Keratinocyte (primary cell): ENCODE results near the gene UBE2C. TPM values are rescaled to one million over a fixed set of nuclear protein-coding genes. Genes with fewer than 3 reads are reported as not detected.
A peak's percentile ranks its signal among the peaks of the same experiment; 100 is the strongest.

ENCODE experiments used
- DNase-seq: peaks from one replicate; pipeline ENCODE4 v3.0.0-alpha.2; 2011; ENCODE audit warnings: low read depth, missing footprints, low spot score
- FAIRE-seq: peaks from 2 replicates; lab custom pipeline; 2011; peaks lifted over from hg19 to GRCh38; lab: Jason Lieb, UNC
- H2AFZ ChIP-seq: 2 replicates; pipeline ENCODE4 v1.6.0; 2012; ENCODE audit warnings: low read length, control low read depth, inconsistent platforms; ENCODE audit not compliant: control insufficient read depth
- H3K27ac ChIP-seq: 2 replicates; pipeline ENCODE4 v1.5.1; 2011; ENCODE audit warnings: low read length; ENCODE audit not compliant: control insufficient read depth, insufficient read depth
- H3K27me3 ChIP-seq: 3 replicates; pipeline ENCODE4 v1.6.0; 2011; ENCODE audit warnings: low read length; ENCODE audit not compliant: control insufficient read depth, insufficient read depth; ENCODE audit errors: extremely low read depth
- H3K36me3 ChIP-seq, 2 experiments: 2 replicates in 1 of 2; 3 replicates in 1 of 2; pipeline ENCODE4 v1.5.1; 2011; ENCODE audit warnings: low read length in 2 of 2, mild to moderate bottlenecking in 1 of 2; ENCODE audit not compliant: control insufficient read depth in 2 of 2, insufficient read depth in 2 of 2; ENCODE audit errors: extremely low read depth in 1 of 2
- H3K4me1 ChIP-seq: 3 replicates; pipeline ENCODE4 v1.5.1; 2011; ENCODE audit warnings: low read length; ENCODE audit not compliant: control insufficient read depth, insufficient read depth; ENCODE audit errors: extremely low read depth
- H3K4me2 ChIP-seq: 3 replicates; pipeline ENCODE4 v1.6.0; 2011; ENCODE audit warnings: low read depth, low read length; ENCODE audit not compliant: control insufficient read depth, insufficient read depth; ENCODE audit errors: extremely low read depth
- H3K4me3 ChIP-seq, 3 experiments: fragments of 200-600 bp in 1 of 3; sonication (generic) in 1 of 3; 2 replicates in 2 of 3; 3 replicates in 1 of 3; pipeline ENCODE4 v1.5.1; 2011 to 2016; ENCODE audit warnings: low read length in 3 of 3, mild to moderate bottlenecking in 3 of 3, control low read depth in 2 of 3, inconsistent platforms in 1 of 3, low read depth in 1 of 3, mixed read lengths in 1 of 3, mixed run types in 1 of 3, moderate library complexity in 1 of 3; ENCODE audit not compliant: control insufficient read depth in 2 of 3, insufficient read depth in 2 of 3; ENCODE audit errors: extremely low read depth in 1 of 3
- H3K79me2 ChIP-seq: 2 replicates; pipeline ENCODE4 v1.6.0; 2012; ENCODE audit warnings: low read length; ENCODE audit not compliant: control insufficient read depth, insufficient read depth
- H3K9ac ChIP-seq: 3 replicates; pipeline ENCODE4 v1.6.0; 2011; ENCODE audit warnings: low read length; ENCODE audit not compliant: control insufficient read depth, insufficient read depth; ENCODE audit errors: extremely low read depth
- H3K9me1 ChIP-seq: 3 replicates; pipeline ENCODE4 v1.6.0; 2011; ENCODE audit warnings: low read length; ENCODE audit not compliant: control insufficient read depth, insufficient read depth; ENCODE audit errors: extremely low read depth
- H3K9me3 ChIP-seq: 2 replicates; pipeline ENCODE4 v1.5.1; 2012; ENCODE audit warnings: low read depth, low read length; ENCODE audit not compliant: control insufficient read depth
- H4K20me1 ChIP-seq: 3 replicates; pipeline ENCODE4 v1.6.0; 2011; ENCODE audit warnings: low read length; ENCODE audit not compliant: control insufficient read depth, insufficient read depth; ENCODE audit errors: extremely low read depth
- CTCF ChIP-seq, 3 experiments: IDR thresholded peaks in 1 of 3; conservative IDR thresholded peaks in 1 of 3; optimal IDR thresholded peaks in 1 of 3; 2 replicates in 2 of 3; 3 replicates in 1 of 3; pipeline versions ENCODE3 to v1.5.1; 2011; ENCODE audit warnings: low read length in 3 of 3, mild to moderate bottlenecking in 3 of 3, moderate library complexity in 2 of 3, control low read depth in 1 of 3, inconsistent platforms in 1 of 3; ENCODE audit not compliant: insufficient read depth in 2 of 3; ENCODE audit errors: extremely low read depth in 1 of 3
- EZH2 ChIP-seq: IDR thresholded peaks from one replicate; pipeline ENCODE4 v1.6.1; 2012; ENCODE audit warnings: inconsistent platforms, mild to moderate bottlenecking, low read length, moderate library complexity
- dilution Hi-C: fragments of 300-500 bp; cut with MboI; formaldehyde crosslinking; loops from one replicate; pipeline ENCODE4 v1.7.0; 2020; ENCODE audit warnings: low sequenced_read_pairs; ENCODE audit not compliant: extremely low pct_ligation_motif_present
- polyA plus RNA-seq, 5 experiments: library from polyadenylated mRNA; depleted of rRNA in 3 of 5; stranded (reverse) in 3 of 5; stranded (forward) in 1 of 5; unstranded in 1 of 5; fragments of >200 nt; gene quantifications; 1 replicate in 1 of 5; 2 replicates in 3 of 5; 3 replicates in 1 of 5; pipeline versions ENCODE4 v1.2.1 to v1.2.3, GENCODE V29; 2011 to 2012; ENCODE audit warnings: missing spikeins in 2 of 5, low read depth in 1 of 5, low replicate concordance in 1 of 5

Gene UBE2C
- polyA plus RNA-seq, 1 donor (not counting 4 experiments of a cell fraction or from before 2014, with no cell fraction given): 46.6 TPM

- TF ChIP-seq EZH2: no peak
- TF ChIP-seq CTCF (optimal IDR thresholded peaks at IDR 0.05 in 1 of 3, IDR thresholded peaks at IDR 0.05 in 1 of 3, conservative IDR thresholded peaks at IDR 0.05 in 1 of 3; ENCODE audit: extremely low read depth in 1 of 3, insufficient read depth in 2 of 3, low read length in 3 of 3): no peak
- Histone ChIP-seq H3K27ac (no peak overlapping the region), H3K79me2 (peaks cover 19% of the 10 kb centered on the region), H3K36me3 (peaks cover 18 to 20% of the 10 kb centered on the region in 2 experiments), H3K9me3 (no peaks in the 10 kb centered on the region), H3K4me3 (no peak overlapping the region), H4K20me1 (no peaks in the 10 kb centered on the region), H3K27me3 (no peaks in the 10 kb centered on the region), H3K4me2 (no peak overlapping the region), H2AFZ (no peak overlapping the region), H3K9me1 (no peaks in the 10 kb centered on the region), H3K9ac (no peak overlapping the region), H3K4me1 (peaks cover 13% of the 10 kb centered on the region)
- FAIRE-seq (no peak), DNase-seq (no peak)
- dilution Hi-C loops: no loop called here
Observed at GRCh38 chr20:45810191-45810970, 2.1 kb upstream of the UBE2C start.

- dilution Hi-C loops: no loop called here
- H3K4me3 ChIP-seq: peak overlapping the region; percentile 63 to 86 (median 82)
- no peak for FAIRE-seq
Observed at GRCh38 chr20:45813006-45813340, 529 bp downstream of the UBE2C start.

More at GRCh38 chr20:45813006-45813340, 529 bp downstream of the UBE2C start:
- H3K9me1 ChIP-seq: no peaks in the 10 kb centered on the region
- DNase-seq: no peak
- H2AFZ ChIP-seq: peak overlapping the region; percentile 81
- peak overlapping the region; percentile 87 for H3K4me2 ChIP-seq
- TF ChIP-seq CTCF (optimal IDR thresholded peaks at IDR 0.05 in 1 of 3, IDR thresholded peaks at IDR 0.05 in 1 of 3, conservative IDR thresholded peaks at IDR 0.05 in 1 of 3; ENCODE audit: extremely low read depth in 1 of 3, insufficient read depth in 2 of 3, low read length in 3 of 3) (no peak), EZH2 (no peak)
- peaks cover 6% of the 10 kb centered on the region for H4K20me1 ChIP-seq
- H3K9ac ChIP-seq: peak overlapping the region; percentile 85
- peaks cover 13 to 20% of the 10 kb centered on the region in 2 experiments for H3K36me3 ChIP-seq
- H3K9me3 ChIP-seq: no peaks in the 10 kb centered on the region
- H3K4me1 ChIP-seq: peaks cover 13% of the 10 kb centered on the region
- no peaks in the 10 kb centered on the region for H3K27me3 ChIP-seq
- peak overlapping the region; percentile 76 for H3K27ac ChIP-seq
- peaks cover 21% of the 10 kb centered on the region for H3K79me2 ChIP-seq
